Measurements from ENCODE around the gene POMT1.

DNA sequence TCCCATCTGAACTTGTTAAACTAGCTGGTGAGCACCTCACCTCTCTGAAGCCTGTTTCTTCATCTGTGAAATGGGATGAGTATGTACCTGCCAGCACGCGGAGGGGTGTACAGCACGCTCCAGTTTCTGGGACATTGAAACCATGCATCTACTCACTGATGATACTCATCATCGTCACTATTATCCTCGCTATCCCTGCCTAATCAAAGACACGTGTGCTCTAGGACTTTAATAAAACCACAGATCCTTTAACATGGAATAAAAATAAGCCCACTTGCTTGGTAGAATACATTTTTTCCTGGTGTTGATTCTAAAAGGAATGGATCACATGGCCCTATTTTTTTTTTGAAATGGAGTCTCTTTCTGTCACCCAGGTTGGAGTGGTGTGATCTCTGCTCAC lies 37.3 kb upstream of the POMT1 start:
- TF ChIP-seq, protein P1, sequence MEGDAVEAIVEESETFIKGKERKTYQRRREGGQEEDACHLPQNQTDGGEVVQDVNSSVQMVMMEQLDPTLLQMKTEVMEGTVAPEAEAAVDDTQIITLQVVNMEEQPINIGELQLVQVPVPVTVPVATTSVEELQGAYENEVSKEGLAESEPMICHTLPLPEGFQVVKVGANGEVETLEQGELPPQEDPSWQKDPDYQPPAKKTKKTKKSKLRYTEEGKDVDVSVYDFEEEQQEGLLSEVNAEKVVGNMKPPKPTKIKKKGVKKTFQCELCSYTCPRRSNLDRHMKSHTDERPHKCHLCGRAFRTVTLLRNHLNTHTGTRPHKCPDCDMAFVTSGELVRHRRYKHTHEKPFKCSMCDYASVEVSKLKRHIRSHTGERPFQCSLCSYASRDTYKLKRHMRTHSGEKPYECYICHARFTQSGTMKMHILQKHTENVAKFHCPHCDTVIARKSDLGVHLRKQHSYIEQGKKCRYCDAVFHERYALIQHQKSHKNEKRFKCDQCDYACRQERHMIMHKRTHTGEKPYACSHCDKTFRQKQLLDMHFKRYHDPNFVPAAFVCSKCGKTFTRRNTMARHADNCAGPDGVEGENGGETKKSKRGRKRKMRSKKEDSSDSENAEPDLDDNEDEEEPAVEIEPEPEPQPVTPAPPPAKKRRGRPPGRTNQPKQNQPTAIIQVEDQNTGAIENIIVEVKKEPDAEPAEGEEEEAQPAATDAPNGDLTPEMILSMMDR (IDR thresholded peaks at IDR 0.05), result no peak
- TF ChIP-seq POLR2A (IDR thresholded peaks at IDR 0.05), result no peak
